Activated naive CD4-positive, alpha-beta T cell treated with anti-CD3 and anti-CD28 coated beads for 36 hours (primary cell): Measurements from ENCODE around the gene C1orf159. TPM values are rescaled to one million over a fixed set of nuclear protein-coding genes. Genes with fewer than 3 reads are reported as not detected.
A peak's percentile ranks its signal among the peaks of the same experiment; 100 is the strongest.
"Not testable (repeated sequence)": the region's sequence is repeated elsewhere in the genome, so short reads cannot be mapped to it uniquely, and the experiment has no call there.

ENCODE experiments used
- CTCF ChIA-PET: fragments of 350-600 bp; sonication (Branson Sonifier 250); formaldehyde crosslinking; loops from one replicate; lab custom pipeline; 2021; ENCODE audit warnings: antibody characterized with exemption; lab: Charles Lee
- DNase-seq: peaks from one replicate; pipeline ENCODE4 v3.0.0-alpha.2; 2020
- H3K27ac Mint-ChIP-seq: one replicate; pipeline ENCODE4 v1.8.0; 2021; ENCODE audit warnings: mild to moderate bottlenecking, mixed read lengths
- H3K27me3 Mint-ChIP-seq: one replicate; pipeline ENCODE4 v1.8.0; 2021; ENCODE audit warnings: low read depth, mixed read lengths
- H3K36me3 Mint-ChIP-seq: one replicate; pipeline ENCODE4 v1.8.0; 2021; ENCODE audit warnings: low read depth, mixed read lengths
- H3K4me1 Mint-ChIP-seq: one replicate; pipeline ENCODE4 v1.8.0; 2021; ENCODE audit warnings: low read depth, mixed read lengths
- H3K4me3 Mint-ChIP-seq: one replicate; pipeline ENCODE4 v1.8.0; 2021; ENCODE audit warnings: mild to moderate bottlenecking, moderate library complexity, mixed read lengths
- H3K9me3 Mint-ChIP-seq: one replicate; pipeline ENCODE4 v1.8.0; 2021; ENCODE audit warnings: mixed read lengths
- intact Hi-C: fragments of 100-400 bp; cut with micrococcal nuclease; formaldehyde crosslinking; loops from one replicate; pipeline ENCODE4 v1.15.1; 2023
- total RNA-seq, 2 experiments: library from RNA; stranded (reverse); gene quantifications; one replicate each; pipeline ENCODE4 v1.2.3, GENCODE V29; 2021

The C1orf159 gene
- total RNA-seq, 2 experiments from 2014 or later: 14.9 to 18.6 TPM

DNA sequence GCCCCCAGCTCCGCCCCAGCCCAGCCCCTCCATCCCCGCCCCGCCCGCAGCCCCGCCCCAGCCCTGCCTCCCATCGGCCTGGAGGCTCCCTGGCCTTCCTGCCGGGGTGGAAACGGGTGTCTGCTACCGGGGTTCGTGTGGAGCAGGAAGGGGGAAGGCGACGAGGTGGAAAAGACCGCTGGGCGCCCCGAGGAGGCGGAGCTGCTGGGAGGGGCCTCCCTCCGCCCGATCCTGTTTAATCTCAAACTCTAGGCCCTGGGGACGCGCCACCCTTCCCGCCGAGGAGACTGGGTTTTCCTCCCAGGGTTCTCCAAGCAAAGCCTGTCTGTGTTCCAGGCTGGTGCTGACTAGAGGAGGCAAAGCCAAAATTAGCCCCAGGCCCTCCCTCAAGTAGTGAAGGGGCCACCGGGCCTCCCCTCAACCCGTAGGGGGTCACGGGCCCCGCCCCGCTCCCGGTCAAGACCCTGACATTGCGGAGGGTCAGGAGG lies 41.6 kb upstream of the C1orf159 start:
- Mint-ChIP-seq H3K36me3 (no peaks in the 10 kb centered on the region), H3K9me3 (peaks cover 17% of the 10 kb centered on the region), H3K4me3 (peak overlapping the region; percentile 75), H3K27me3 (no peaks in the 10 kb centered on the region), H3K4me1 (no peaks in the 10 kb centered on the region), H3K27ac (peak overlapping the region; percentile 46)
- CTCF ChIA-PET: interaction anchor here (0.6 to 1.2 kb wide), 2 partner anchors 19 to 35 kb away, joined by 3 to 4 read pairs; no protein-coding TSS in a partner anchor
- intact Hi-C loops: loop anchor here (5.0 kb wide), 1 partner anchor 35 kb away; no protein-coding TSS in a partner anchor
- DNase-seq: peak; percentile 79

DNA sequence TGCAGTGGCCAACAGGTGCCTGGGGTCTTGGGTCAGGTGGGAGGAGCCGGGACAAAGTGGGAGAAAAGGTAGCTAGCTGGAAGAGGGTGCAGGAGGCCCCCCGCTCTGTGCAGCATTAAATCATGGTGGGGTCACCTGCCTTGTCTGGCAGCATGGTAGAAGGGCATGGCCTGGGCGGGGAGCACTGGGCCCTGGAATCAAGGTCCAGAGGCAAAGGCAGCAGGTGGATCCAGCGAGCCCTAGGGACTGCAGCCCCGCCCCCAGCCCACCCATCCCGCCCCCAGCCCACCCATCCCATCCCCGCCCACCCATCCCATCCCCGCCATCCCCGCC lies 41.1 kb upstream of the C1orf159 start:
- Mint-ChIP-seq H3K9me3 (peaks cover 21% of the 10 kb centered on the region), H3K27ac (no peak overlapping the region), H3K27me3 (no peaks in the 10 kb centered on the region), H3K36me3 (no peaks in the 10 kb centered on the region), H3K4me1 (no peaks in the 10 kb centered on the region), H3K4me3 (peak overlapping the region; percentile 52)
- DNase-seq: no peak
- CTCF ChIA-PET: interaction anchor here (0.6 to 1.2 kb wide), 2 partner anchors 19 to 34 kb away, joined by 3 to 4 read pairs; no protein-coding TSS in a partner anchor
- intact Hi-C loops: loop anchor here (5.0 kb wide), 1 partner anchor 35 kb away; no protein-coding TSS in a partner anchor

DNA sequence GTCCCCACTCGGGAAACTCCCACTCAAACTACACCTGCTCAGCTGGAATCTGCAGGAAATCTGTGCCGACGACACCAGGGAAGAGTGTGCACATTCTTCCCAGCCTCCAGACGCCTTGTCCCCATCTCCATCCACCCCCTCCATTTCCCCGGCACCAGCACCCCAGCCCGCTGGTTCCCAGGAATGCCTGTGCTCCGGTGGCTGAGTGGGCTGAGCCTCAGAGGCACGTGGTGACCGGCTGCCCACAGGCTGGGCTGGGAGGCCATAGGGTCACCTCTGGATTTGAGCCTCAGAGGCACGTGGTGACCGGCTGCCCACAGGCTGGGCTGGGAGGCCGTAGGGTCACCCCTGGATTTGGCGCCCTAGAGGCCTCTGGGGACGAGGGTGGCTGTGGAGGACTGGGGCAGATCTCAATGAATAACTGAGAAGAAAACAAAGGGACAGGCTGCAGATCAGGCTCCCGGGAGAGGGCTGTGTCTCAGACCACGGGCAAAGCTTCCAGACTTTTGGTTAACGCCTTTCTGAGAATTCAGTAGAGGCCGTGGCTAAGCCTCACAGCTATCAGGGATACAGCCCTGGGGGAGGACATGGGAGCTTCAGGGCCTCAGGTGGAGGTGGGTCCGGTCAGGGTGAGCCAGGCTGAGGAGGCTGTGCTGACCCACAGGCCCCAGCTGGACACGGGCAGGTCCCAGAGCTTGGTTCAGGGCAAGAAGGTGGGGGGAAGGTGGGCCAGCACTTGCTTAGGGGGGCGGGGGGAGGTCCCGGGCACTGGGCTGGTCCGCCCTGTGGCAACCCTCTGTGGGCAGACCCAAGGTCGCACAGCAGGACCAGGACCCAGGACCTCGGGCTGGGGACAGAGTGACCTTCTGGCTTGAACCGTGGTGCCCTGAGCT lies 40.5 kb upstream of the C1orf159 start:
- peak overlapping the region; percentile 52 for H3K4me3 Mint-ChIP-seq
- intact Hi-C loops: loop anchor here (5.0 kb wide), 1 partner anchor 36 kb away; no protein-coding TSS in a partner anchor
- H3K27ac Mint-ChIP-seq: no peak overlapping the region
- H3K4me1 Mint-ChIP-seq: no peaks in the 10 kb centered on the region
- DNase-seq: no peak
- no peaks in the 10 kb centered on the region for H3K36me3 Mint-ChIP-seq
- peaks cover 21% of the 10 kb centered on the region for H3K9me3 Mint-ChIP-seq
- no peaks in the 10 kb centered on the region for H3K27me3 Mint-ChIP-seq
- CTCF ChIA-PET: interaction anchor here (1.2 kb wide), 1 partner anchor 34 kb away, joined by 4 read pairs; no protein-coding TSS in a partner anchor

DNA sequence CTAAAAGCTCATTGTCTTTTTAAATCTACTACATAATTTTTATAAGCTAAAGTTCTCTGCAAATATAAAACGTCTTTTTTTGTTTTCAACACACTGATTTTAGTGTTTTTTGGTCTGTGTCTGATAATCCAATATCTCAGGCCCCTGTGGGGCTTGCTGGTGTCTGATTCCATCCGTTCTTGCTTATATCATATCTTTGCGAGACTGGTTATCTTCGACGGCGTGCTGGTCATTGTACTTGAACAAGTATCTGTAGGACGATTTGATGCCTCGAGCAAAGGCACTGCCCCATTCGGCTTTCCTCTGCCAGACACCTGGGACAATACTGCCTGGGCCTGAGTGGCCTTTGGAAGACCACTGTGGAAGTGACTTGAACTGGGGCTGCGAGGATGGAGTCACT lies 39.4 kb upstream of the C1orf159 start:
- intact Hi-C loops: loop anchor here (5.0 kb wide), 1 partner anchor 37 kb away; no protein-coding TSS in a partner anchor

DNA sequence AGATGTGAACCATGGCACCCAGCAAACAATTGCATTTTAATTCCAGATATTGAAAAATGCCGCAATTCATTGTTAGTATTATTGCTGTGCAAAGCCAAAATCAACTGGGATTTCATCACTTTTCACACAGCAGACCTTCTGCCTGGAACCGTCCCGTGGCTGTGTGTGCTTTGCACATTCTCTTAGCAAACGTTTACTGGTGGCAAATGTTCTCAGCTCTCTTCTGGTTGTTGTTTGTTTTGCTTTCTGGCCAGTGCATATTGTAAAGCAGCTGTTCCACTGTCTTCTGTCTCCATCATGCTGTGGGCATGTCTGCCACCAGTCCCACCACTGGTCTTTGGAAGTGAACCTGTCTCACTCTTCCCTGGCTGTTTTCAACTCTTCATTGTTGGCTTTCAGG lies 38.0 kb upstream of the C1orf159 start:
- CTCF ChIA-PET: interaction anchor here (1.6 kb wide), 1 partner anchor 90 kb away, joined by 4 read pairs; no protein-coding TSS in a partner anchor
- H3K4me1 Mint-ChIP-seq: no peaks in the 10 kb centered on the region
- no peak for DNase-seq
- H3K36me3 Mint-ChIP-seq: no peaks in the 10 kb centered on the region
- H3K9me3 Mint-ChIP-seq: peaks cover 21% of the 10 kb centered on the region
- H3K27me3 Mint-ChIP-seq: no peaks in the 10 kb centered on the region
- no peak overlapping the region for H3K4me3 Mint-ChIP-seq
- no peak overlapping the region for H3K27ac Mint-ChIP-seq
- intact Hi-C loops: no loop called here

More for the DNA sequence above, 39.4 kb upstream of the C1orf159 start:
- Mint-ChIP-seq H3K4me3 (no peak overlapping the region), H3K9me3 (peaks cover 21% of the 10 kb centered on the region), H3K27me3 (no peaks in the 10 kb centered on the region), H3K36me3 (no peaks in the 10 kb centered on the region), H3K4me1 (no peaks in the 10 kb centered on the region), H3K27ac (no peak overlapping the region)
- CTCF ChIA-PET: interaction anchor here (1.6 kb wide), 1 partner anchor 91 kb away, joined by 4 read pairs; no protein-coding TSS in a partner anchor
- DNase-seq: no peak

DNA sequence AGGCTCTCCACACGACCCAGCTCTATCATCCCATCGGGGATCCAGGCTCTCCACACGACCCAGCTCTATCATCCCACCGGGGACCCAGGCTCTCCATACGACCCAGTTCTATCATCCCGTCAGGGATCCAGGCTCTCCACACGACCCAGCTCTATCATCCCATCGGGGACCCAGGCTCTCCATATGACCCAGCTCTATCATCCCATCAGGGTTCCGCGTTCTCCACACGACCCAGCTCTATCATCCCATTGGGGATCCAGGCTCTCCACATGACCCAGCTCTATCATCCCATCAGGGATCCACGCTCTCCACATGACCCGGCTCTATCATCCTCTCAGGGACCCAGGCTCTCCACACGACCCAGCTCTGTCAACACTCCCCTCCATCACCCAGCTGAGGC lies 37.3 kb upstream of the C1orf159 start:
- H3K4me3 Mint-ChIP-seq, H3K36me3 Mint-ChIP-seq, intact Hi-C loops, H3K27ac Mint-ChIP-seq, H3K27me3 Mint-ChIP-seq, H3K4me1 Mint-ChIP-seq, DNase-seq: not testable (repeated sequence)
- CTCF ChIA-PET: interaction anchor here (0.7 to 0.8 kb wide), 2 partner anchors 31 to 84 kb away, joined by 3 to 5 read pairs; no protein-coding TSS in a partner anchor
- H3K9me3 Mint-ChIP-seq: peaks cover 21% of the 10 kb centered on the region

DNA sequence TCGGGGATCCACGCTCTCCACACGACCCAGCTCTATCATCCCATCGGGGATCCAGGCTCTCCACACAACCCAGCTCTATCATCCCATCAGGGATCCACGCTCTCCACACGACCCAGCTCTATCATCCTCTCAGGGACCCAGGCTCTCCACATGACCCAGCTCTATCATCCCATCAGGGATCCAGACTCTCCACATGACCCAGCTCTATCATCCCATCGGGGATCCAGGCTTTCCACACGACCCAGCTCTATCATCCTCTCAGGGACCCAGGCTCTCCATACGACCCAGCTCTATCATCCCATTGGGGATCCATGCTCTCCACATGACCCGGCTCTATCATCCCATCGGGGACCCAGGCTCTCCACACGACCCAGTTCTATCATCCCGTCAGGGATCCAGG lies 36.5 kb upstream of the C1orf159 start:
- not testable (repeated sequence) for H3K4me1 Mint-ChIP-seq

DNA sequence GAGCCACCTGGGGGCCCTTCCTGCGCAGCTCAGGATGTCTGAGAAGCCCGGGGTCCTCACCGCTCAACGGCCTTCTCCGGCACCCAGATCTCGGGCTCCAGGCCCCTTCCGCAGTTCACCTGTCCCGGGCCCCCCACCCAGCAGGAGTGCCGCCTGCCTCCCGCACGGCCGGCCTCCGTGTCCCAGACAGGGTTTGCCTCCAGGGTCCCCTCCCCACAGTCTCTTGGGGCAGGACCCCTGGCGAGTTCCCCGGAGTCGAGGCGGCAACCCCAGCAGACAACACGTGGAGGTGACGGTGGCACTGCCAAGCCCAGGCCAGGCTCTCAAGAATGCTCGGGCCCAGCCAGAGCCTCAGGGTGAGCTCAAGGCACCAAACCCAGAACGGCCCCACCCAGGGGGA lies 35.4 kb upstream of the C1orf159 start:
- CTCF ChIA-PET: no interaction called here
- no peak for DNase-seq
- Mint-ChIP-seq H3K36me3 (no peaks in the 10 kb centered on the region), H3K4me1 (no peaks in the 10 kb centered on the region), H3K27ac (no peak overlapping the region), H3K4me3 (no peak overlapping the region), H3K9me3 (peaks cover 20% of the 10 kb centered on the region), H3K27me3 (no peaks in the 10 kb centered on the region)
- intact Hi-C loops: no loop called here

More for the DNA sequence above, 36.5 kb upstream of the C1orf159 start:
- CTCF ChIA-PET: interaction anchor here (0.7 to 0.8 kb wide), 2 partner anchors 30 to 85 kb away, joined by 3 to 5 read pairs; no protein-coding TSS in a partner anchor
- H3K27me3 Mint-ChIP-seq, intact Hi-C loops, H3K27ac Mint-ChIP-seq, H3K36me3 Mint-ChIP-seq, DNase-seq, H3K4me3 Mint-ChIP-seq: not testable (repeated sequence)
- H3K9me3 Mint-ChIP-seq: peaks cover 21% of the 10 kb centered on the region

DNA sequence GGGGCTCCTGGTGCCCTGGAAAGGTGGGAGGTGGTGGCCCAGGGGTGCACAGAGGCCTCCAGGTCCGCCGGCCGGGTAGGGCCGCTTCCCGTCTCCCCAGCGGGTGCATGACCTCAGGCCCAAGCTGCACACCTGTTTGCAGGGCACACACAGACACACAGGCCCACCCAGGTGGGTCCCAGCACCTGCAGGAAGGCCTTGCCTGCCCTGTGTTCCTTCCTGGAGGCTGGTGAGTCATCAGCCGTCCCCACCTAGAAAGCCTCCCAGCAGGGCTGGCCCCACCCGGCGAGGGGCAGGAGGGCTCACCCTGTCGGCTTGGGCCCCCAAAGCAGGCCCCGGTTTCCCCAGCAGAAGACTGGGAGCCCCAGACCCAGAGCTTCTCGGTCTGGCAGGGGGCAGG lies 34.2 kb upstream of the C1orf159 start:
- Mint-ChIP-seq H3K4me1 (peaks cover 2% of the 10 kb centered on the region), H3K36me3 (no peaks in the 10 kb centered on the region), H3K4me3 (no peak overlapping the region), H3K27me3 (no peaks in the 10 kb centered on the region), H3K27ac (no peak overlapping the region), H3K9me3 (peaks cover 19% of the 10 kb centered on the region)
- no peak for DNase-seq
- intact Hi-C loops: no loop called here
- CTCF ChIA-PET: no interaction called here

DNA sequence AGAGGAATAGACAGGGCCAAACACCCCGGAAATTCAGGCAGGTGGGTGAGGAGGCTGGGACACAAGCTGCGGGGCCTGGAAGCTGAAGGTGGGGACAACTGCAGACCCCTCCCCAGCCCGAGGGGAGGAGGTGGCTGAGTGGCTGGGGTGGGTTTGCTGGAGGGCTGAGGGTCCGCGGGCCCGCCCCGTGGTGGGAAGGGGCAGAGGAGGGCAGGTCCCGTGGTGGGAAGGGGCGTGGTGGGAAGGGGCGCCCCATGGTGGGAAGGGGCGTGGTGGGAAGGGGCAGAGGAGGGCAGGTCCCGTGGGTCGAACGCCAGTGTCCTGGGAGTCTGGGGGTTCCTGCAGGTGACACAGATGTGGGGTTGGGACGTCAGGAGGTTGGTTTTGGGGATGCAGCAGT lies 33.5 kb upstream of the C1orf159 start:
- intact Hi-C loops: no loop called here
- Mint-ChIP-seq H3K4me1 (peaks cover 2% of the 10 kb centered on the region), H3K27me3 (no peaks in the 10 kb centered on the region), H3K27ac (no peak overlapping the region), H3K9me3 (peaks cover 19% of the 10 kb centered on the region), H3K4me3 (no peak overlapping the region), H3K36me3 (no peaks in the 10 kb centered on the region)
- CTCF ChIA-PET: no interaction called here
- DNase-seq: no peak

DNA sequence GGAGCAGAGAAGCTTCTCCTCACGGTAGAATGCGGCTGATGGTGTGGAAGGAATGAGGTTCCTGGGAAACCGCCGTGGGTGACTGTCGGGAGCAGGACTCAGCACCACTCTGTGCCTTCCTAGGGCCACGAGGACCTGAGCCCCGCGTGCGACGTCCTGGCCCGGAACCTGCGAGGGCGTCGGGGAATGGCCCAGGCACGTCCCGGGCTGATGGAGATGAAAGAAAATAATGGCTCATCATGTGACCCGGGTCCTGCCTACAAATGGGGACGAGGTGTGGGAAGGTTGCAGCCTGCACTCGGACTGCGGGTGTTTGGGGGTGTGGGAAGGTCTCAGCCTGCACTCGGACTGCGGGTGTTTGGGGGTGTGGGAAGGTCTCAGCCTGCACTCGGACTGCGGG lies 32.7 kb upstream of the C1orf159 start:
- peaks cover 16% of the 10 kb centered on the region for H3K9me3 Mint-ChIP-seq
- intact Hi-C loops: no loop called here
- no peaks in the 10 kb centered on the region for H3K36me3 Mint-ChIP-seq
- no peak overlapping the region for H3K4me3 Mint-ChIP-seq
- H3K4me1 Mint-ChIP-seq: peaks cover 6% of the 10 kb centered on the region
- H3K27ac Mint-ChIP-seq: no peak overlapping the region
- CTCF ChIA-PET: no interaction called here
- no peaks in the 10 kb centered on the region for H3K27me3 Mint-ChIP-seq
- DNase-seq: no peak

DNA sequence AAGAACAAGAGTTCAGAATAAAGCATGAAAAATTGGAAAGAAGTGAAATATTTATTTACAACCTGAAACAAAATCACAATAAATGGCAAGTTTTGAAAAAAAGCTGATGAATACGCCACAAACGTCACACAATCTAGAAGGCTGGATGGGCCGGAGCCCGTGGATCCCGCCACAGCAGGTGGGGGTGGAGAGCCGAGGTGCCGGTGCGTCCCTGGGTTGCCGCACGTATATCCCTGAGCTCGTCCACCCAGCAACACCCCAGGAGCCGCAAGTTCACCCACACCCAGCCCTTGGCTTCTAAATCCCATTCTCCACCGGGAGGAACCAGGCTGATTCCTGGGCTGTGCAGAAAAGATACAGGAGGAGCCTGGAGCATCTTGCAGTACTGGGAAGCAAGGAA lies 32.2 kb upstream of the C1orf159 start:
- CTCF ChIA-PET: interaction anchor here (0.6 kb wide), 1 partner anchor 255 kb away, joined by 6 read pairs; no protein-coding TSS in a partner anchor

More for the DNA sequence above, 32.2 kb upstream of the C1orf159 start:
- no peak for DNase-seq
- Mint-ChIP-seq H3K36me3 (no peaks in the 10 kb centered on the region), H3K9me3 (peaks cover 11% of the 10 kb centered on the region), H3K4me3 (no peak overlapping the region), H3K27me3 (no peaks in the 10 kb centered on the region), H3K27ac (no peak overlapping the region), H3K4me1 (peaks cover 10% of the 10 kb centered on the region)
- intact Hi-C loops: no loop called here
